ENCODE data around the gene EPS8.

The EPS8 gene

DNA sequence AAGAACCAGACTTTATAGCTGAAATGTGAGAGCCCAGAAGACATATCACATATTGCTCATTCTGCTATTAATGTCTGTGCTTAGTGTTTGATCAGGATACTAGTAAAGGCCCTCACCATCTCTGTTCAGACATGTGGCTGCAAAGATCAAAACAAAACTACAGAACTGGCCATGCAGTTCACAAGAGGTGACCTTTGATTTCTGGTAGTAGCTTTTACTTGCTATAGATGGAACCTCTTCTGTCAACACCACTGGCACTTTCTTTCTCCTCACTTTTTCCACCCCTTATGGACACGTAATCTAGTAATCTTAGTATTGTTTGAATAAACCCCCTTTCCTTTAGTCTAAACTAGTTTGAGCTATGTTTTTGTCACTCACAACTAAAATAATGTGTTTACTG, 214.8 kb downstream of the EPS8 start:
- in situ Hi-C loops (cut with HindIII; ENCODE audit: low pct_ligation_motif_present, low sequenced_read_pairs), result no loop called here

More for the DNA sequence above, 214.8 kb downstream of the EPS8 start:
- H3K36me3 ChIP-seq (replicated peaks), result no peaks in the 10 kb centered on the region
- no peaks in the 10 kb centered on the region for H3K27me3 ChIP-seq (replicated peaks)
- TF ChIP-seq, protein P1, sequence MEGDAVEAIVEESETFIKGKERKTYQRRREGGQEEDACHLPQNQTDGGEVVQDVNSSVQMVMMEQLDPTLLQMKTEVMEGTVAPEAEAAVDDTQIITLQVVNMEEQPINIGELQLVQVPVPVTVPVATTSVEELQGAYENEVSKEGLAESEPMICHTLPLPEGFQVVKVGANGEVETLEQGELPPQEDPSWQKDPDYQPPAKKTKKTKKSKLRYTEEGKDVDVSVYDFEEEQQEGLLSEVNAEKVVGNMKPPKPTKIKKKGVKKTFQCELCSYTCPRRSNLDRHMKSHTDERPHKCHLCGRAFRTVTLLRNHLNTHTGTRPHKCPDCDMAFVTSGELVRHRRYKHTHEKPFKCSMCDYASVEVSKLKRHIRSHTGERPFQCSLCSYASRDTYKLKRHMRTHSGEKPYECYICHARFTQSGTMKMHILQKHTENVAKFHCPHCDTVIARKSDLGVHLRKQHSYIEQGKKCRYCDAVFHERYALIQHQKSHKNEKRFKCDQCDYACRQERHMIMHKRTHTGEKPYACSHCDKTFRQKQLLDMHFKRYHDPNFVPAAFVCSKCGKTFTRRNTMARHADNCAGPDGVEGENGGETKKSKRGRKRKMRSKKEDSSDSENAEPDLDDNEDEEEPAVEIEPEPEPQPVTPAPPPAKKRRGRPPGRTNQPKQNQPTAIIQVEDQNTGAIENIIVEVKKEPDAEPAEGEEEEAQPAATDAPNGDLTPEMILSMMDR (IDR thresholded peaks at IDR 0.05; ENCODE audit: low read depth, low read length, missing control alignments), result no peak
- no peak overlapping the region for H3K27ac ChIP-seq
- no peak overlapping the region for H3K4me3 ChIP-seq (ENCODE audit: low read depth, low read length)
- DNase-seq, result no peak

Measured in brain microvascular endothelial cell (primary cell).